ENCODE data around the gene B3GALT6.

The B3GALT6 gene

DNA sequence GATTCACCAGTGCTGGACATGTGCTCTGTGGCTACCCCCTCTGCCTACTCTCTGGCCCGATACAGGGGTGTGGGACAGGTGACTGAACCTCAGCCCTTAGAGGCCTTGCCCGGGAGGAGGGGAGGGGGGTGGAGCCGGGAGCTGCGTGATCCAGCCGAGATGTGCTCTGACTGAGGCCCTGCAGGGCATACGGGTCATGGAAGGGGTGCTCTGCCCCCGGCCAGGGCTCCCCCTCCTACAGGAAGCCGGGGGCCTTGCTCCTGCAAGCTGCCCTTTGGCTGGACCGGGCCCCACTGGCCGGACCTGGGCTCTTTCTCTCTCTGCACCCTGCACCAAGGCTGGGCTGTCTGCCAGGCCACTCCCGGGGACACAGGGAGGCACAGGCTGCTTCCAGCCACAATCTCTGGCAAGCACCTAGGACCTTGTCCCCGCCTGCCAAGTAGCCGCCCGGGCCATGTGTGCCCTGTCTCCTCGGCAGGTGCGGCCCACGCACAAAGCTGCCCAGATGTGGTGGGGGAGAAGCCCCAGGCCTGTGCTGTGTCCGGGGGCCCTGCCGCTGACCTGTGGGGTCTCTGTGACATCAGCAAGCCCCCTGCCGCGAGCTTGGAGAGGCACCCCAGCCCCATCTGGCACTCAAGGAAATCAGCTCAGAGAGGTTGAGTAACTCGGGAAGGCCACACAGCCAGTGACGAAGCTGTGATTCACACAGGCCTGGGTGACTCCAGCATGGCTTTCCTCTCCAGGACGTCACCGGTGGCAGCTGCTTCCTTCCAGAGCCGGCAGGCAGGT lies 49.7 kb downstream of the B3GALT6 start:
- in situ Hi-C loops (cut with MboI; ENCODE audit: low sequenced_read_pairs): no loop called here

DNA sequence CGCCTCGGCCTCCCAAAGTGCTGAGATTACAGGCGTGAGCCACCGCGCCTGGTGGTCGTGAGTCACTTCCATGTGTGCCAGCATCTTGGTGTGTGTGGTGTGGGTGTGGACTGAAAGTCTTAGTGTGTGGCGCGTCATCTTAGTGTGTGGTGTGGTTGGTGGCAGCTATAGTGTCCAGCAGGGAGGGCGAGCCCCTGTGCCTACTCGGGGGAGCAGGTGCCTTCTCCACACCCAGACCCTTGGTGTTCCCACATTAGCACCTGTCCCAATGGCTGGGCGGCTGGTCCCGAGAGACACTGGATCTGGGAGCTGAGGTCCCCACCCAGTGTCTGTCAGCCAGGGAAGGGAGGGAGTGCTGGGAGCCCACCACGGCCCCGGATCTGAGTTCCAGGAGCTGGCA lies 51.0 kb downstream of the B3GALT6 start:
- in situ Hi-C loops (cut with MboI; ENCODE audit: low sequenced_read_pairs): no loop called here

- in situ Hi-C loops (cut with MboI; ENCODE audit: low sequenced_read_pairs): no loop called here
Observed at GRCh38 chr1:1283821-1284220, 51.8 kb downstream of the B3GALT6 start.
